HG03108 (cell line): Measurements from ENCODE around the gene TXNDC15.
"Not testable (repeated sequence)": the region's sequence is repeated elsewhere in the genome, so short reads cannot be mapped to it uniquely, and the experiment has no call there.

Experiments
- ATAC-seq: cut with Tn5 transposase; IDR thresholded peaks from one replicate; pipeline ENCODE4 v1.9.1; 2021; ENCODE audit warnings: moderate library complexity; ENCODE audit not compliant: unreplicated experiment

The TXNDC15 gene

DNA sequence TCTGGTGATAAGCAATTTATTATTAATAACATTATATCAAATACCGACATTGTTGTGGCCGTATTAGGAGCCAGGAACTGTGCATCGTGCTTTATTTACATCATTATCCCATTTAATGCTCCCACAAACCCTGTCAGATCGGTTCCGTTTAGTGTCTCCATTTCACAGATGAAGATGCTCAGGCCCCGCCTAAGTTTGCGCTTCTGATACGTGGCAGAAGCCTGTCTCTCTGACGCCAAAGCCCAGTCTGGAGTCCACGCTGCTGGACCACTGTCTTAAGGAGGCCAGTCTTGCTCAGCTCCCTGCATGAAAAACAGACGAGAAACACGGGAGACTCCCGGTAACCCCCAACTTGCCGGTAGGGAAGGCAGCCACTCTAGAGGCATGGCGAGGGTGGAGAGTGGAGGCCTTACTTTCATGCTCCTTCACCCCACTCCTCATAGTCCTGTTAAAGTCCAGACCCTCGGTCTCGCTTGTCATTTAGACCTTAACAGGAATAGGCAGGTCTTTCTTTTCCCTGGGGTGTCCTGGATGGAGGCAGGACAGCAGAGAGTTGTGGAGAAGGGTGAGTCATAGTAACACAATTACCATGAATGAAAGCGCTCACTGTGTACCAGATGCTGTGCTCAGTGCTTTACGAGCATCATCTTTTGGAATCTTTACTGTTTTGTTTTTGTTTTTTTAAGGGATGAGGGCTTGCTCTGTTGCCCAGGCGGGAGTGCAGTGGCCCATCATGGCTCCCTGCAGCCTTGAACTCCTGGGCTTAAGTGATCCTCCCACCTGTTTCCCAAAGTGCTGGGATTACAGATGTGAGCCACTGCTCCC is 872 bp downstream of the TXNDC15 start:
- peak; percentile 28 for ATAC-seq

DNA sequence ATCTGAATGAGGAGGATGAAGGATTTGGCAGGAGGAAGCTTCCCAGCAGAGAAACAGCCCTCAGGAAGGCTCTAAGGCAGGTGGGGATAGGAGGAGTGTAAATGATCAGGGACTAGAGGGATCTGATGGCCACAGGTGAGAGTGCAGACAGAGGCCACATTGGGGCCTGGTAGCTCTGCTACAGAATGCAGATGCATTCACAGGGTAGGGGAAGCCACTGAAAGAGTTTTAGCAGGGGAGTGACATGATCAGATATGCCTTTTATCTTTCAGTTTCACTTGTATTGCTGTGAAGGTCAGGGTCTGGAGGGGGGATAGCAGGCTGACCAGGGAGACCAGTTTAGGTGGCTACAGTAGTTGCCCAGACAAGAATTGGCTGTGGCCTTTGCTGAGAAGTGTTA is 3.0 kb downstream of the TXNDC15 start:
- no peak for ATAC-seq

DNA sequence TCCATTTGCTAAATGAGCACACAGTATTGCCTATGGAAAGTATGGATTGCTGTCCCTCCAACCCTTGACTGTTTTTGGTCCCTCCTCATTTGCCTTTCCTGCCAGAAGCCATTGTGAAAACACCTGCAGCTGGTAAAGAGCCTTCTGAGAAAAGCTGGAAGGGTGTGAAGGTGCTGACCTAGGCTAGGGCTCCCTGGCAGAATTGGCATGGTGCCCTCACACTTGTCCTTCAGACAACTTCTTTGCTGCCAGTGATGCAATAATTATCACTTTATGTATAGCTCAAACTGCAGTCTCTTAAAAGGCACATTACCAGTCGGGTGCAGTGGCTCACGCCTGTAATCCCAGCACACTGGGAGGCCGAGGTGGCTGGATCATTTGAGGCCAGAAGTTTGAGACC is 4.2 kb downstream of the TXNDC15 start:
- no peak for ATAC-seq

DNA sequence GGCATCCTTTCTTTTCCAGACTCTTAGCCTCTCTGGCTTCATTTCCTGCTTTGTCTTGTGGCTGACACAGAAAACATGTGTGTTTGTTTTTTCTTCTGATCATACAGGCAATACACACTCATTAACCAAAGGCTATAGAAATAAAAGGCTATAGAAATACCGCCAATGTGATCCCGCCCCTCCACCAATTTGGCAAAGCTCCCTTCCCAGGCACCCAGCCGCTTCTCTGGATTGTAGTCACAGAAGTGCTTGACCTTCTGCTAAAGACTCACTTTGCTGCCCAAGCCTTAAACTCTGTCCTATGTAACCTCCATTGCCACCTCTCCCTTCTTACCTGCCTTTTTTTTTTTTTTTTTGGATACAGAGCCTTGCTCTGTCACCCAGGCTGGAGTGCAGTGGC is 5.3 kb downstream of the TXNDC15 start:
- no peak for ATAC-seq

DNA sequence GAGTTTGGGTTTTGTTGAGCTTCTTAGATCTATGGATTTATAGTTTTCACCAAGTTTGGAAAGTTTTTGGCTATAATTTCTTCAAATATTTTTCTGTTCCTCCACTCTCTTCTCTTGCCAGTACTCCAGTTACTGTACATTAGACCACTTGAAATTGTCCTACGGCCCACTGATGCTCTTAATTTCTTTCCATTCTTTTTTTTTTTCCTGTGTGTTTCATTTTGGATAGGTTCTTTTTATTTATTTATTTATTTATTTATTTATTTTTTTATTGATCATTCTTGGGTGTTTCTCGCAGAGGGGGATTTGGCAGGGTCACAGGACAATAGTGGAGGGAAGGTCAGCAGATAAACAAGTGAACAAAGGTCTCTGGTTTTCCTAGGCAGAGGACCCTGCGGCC is 6.8 kb downstream of the TXNDC15 start:
- not testable (repeated sequence) for ATAC-seq

DNA sequence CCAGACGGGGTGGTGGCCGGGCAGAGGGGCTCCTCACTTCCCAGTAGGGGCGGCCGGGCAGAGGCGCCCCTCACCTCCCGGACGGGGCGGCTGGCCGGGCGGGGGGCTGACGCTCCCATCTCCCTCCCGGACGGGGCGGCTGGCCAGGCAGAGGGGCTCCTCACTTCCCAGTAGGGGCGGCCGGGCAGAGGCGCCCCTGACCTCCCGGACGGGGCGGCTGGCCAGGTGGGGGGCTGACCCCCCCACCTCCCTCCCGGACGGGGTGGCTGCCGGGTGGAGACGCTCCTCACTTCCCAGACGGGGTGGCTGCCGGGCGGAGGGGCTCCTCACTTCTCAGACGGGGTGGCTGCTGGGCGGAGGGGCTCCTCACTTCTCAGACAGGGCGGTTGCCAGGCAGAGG is 7.5 kb downstream of the TXNDC15 start:
- ATAC-seq: not testable (repeated sequence)

DNA sequence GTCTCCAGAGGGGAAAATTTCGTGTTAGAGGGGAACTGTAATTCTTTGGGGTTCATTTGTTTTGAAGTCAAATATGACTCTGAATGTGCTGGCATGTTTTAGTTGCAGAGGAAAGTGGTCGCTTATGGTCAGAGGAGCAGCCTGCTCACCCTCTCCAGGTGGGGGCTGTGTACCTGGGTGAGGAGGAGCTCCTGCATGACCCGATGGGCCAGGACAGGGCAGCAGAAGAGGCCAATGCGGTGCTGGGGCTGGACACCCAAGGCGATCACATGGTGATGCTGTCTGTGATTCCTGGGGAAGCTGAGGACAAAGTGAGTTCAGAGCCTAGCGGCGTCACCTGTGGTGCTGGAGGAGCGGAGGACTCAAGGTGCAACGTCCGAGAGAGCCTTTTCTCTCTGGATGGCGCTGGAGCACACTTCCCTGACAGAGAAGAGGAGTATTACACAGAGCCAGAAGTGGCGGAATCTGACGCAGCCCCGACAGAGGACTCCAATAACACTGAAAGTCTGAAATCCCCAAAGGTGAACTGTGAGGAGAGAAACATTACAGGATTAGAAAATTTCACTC is 13.5 kb downstream of the TXNDC15 start:
- ATAC-seq: no peak

DNA sequence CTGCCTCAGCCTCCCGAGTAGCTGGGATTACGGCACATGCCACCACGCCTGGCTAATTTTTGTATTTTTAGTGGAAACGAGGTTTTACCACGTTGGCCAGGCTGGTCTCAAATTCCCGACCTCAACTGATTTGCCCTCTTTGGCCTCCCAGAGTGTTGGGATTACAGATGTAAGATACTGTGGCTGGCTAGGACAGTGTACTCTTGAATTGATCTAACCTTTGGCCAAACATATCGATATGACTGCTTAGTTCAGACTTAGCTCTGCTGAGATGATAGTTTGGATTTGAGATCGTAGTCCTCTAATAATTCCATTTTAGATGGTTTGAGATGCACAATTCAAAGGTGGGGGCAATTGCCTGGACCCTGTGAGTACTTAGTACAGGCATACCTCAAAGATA is 15.2 kb downstream of the TXNDC15 start:
- ATAC-seq: no peak

DNA sequence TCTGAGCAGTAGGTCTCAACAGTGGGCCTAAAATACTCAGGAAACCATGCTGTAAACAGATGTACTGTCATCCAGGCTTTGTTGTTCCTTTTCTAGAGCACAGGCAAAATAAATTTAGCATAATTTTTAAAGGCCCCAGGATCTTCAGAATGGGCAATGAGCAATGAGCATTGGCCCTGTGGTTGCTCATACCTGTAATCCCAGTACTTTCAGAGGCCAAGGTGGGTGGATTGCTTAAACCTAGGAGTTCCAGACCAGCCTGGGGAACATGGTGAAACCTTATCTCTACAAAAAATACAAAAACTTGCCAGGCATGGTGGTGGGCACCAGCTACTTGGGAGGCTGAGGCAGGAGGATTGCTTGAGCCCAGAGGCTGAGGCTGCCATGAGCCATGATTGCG is 17.3 kb downstream of the TXNDC15 start:
- ATAC-seq: no peak

DNA sequence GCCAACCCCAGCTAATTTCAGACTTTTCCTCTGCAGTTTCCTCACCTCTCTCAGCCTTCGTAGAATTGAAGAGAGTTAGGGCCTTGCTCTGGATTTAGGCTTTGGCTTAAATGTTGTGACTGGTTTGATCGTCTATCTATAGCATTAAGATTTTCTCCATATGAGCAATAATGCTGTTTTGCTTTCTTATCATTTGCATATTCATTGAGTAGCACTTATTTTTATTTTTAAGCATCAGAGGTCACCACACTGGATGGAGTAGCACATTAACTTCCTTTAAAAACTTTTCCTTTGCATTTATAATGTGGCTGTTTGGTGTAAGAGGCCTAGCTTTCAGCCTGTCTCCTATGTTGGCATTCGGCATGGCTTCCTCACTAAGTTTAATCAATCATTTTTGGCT is 18.1 kb downstream of the TXNDC15 start:
- ATAC-seq: no peak

DNA sequence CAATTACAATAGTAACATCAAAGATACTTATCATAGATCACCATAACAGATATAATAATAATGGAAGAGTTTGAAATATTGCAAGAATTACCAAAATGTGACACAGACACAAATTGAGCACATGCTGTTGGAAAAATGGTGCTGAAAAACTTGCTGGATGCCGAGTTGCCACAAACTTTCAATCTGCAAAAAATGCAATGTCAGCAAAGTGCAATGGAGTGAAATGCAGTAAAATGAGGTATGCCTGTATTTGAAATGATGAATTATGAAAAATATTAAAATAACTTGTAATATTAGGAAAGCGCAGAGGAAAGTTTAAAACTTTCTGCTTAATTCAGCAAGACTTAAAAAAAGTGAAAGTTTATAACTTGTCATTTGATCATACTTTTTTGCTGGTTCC is 18.8 kb downstream of the TXNDC15 start:
- ATAC-seq: no peak

DNA sequence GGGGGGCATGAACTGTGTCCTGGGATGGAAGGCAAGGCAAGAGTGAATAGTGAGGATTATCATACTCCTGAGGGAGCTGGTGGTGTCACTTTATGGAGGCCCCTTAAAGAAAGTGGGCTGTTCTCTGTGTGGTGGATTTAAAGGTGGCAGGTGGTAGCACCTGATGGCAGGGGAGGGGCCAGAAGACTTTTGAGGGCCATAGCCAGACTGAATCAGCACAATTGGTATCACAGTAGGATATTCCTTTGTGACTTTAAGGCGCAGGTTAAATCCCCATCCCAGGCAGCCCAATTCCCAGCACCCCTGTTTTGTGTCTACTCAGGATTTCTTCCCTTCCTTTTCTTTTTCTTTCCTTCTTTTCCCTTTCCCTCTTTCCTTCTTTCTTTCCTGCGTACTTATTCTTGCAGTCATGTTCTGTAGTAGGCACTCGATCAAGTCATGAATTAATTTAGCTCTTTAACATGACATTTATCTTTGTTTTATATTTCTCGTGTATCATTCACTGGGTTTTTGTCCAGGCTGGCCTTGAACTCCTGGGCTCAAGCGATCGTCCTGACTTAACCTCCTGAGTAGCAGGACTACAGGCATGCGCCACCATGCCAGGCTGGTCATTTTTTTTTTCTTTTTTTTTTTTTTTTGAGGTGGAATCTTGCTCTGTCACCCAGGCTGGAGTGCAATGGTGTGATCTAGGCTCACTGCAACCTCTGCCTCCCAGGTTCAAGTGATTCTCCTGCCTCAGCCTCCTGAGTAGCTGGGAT is 19.8 kb downstream of the TXNDC15 start:
- ATAC-seq: no peak

DNA sequence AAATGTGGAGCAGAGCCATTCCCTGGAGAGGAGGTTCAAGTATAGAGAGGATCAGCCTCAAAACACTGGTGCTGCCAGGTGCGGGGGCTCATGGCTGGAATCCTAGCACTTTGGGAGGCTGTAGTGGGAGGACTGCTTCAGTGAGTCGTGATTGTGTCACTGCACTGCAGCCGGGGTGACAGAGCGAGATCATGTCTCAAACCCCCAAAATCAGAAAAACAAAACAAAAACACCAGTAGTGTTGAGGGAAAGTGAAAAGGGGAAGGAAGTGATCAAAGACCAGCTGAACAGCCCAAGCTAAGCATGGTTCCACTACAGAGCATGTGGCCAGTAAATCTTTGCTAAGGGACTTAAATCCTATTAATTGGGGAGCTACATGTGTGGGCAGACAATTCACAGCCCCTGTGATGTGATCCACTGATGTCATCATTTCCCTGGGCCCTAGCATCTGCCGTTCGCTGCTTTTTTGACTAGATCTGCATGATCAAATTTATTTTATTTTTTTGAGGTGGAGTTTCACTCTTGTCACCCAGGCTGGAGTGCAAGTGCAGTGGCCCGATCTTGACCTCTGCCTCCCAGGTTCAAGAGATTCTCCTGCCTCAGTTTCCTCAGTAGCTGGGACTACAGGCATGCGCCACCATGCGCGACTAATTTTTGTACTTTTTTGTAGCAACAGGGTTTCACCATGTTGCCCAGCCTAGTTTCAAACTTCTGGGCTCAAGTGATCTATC is 28.1 kb downstream of the TXNDC15 start:
- no peak for ATAC-seq

DNA sequence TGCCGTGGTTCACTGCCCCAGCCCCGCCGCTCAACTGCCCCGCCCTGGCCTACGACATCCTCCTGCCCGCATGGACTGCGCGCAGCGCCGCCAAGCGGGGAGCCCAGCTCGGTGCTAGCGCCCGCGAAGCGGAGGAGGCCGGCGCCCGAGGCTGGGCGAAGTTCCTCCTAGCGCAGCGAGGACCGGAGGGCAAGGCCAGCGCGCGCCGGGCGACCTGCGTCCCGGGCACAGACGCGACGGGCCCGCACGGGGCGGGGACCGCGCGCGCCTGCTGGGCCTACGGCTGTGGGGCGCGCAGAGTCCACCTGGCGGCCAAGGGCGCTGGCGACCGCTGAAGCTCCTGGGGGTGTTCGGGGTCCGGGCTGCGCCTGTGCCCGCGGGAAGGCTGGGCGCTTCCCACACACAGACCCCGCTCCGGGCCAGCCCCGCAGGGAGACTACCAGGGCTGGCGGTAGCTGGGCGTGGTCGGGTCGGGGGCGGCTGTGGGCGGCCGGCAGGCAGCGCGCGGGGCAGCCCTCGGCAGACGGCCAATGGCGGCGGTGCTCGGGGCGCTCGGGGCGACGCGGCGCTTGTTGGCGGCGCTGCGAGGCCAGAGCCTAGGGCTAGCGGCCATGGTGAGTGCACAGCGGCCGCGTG is 30.6 kb downstream of the TXNDC15 start, which contains the start of gene PCBD2:
PCBD2 (plus strand) TSS at position 522 of the 636 bp plus-strand sequence; CDS start at position 531, 9 bp downstream.
- ATAC-seq: peak; percentile 78

DNA sequence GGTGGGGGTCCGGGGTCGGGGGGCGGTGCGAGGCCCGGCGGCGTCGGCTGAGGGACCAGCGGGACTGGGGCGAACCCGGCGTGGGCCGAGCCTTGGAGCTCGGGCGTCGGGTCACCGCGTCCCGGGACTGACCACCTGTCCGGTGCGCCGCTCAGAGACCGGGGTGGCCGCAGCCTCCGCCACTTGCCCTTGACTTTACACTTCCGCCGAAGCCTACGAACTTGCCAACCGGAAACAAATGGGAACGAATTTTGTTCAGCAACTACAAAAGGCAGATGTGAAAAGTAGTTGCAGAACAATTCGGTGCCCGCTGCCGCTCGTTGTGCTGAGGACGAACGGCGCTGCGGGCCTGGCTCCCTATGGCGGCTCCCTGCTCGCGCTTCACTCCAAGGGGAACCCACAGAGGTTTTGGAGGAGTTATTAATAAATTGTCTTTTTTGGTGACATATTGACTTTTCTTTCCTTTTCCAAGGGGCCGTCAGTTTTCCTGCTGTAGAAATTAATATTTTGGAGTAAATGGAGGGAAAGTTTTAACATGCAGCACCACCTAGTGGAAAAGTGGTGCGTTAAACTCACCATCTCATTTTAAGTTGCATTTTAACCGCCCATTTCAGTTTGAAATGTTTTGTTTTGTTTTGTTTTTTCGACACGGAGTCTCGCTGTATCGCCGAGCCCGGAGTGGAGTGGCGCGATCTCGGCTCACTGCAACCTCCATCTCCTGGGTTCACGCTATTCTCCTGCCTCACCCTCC is 31.2 kb downstream of the TXNDC15 start:
- ATAC-seq: peak; percentile 23

DNA sequence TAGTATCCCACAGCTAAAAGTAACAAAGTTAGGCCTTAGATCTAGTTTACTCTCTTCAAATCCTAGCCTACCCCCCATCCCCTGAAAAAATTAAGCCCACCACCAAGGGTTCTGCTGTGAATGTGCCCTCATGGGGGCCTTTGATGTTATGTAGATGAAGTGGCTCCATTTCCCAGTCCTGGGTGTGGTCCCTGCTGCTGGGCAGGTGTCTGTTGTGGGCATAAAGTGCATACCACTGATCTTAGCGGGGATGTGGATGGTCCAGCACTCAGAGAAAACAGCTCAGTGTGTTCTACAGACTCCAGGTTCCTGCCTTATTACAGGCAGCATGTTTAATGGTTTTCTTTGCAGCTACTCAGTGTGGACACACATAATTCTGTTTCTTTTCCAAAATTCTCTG is 32.6 kb downstream of the TXNDC15 start:
- ATAC-seq: no peak

DNA sequence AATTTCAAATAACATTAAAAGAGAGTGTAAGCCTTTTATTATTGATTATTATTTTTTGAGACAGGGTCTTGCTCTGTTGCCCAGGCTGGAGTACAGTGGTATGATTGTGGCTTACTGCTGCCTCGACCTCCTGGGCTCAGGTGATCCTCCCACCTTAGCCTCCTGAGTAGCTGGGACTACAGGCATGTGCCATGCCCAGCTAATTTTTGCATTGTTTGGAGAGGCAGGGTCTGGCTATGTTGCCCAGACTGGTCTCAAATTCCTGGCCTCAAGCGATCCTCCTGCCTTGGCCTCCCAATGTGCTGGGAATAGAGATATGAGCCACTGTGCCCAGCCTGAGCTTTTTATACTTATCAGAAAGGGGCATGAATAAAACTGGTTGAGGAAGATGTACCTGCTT is 36.6 kb downstream of the TXNDC15 start:
- ATAC-seq: not testable (repeated sequence)

DNA sequence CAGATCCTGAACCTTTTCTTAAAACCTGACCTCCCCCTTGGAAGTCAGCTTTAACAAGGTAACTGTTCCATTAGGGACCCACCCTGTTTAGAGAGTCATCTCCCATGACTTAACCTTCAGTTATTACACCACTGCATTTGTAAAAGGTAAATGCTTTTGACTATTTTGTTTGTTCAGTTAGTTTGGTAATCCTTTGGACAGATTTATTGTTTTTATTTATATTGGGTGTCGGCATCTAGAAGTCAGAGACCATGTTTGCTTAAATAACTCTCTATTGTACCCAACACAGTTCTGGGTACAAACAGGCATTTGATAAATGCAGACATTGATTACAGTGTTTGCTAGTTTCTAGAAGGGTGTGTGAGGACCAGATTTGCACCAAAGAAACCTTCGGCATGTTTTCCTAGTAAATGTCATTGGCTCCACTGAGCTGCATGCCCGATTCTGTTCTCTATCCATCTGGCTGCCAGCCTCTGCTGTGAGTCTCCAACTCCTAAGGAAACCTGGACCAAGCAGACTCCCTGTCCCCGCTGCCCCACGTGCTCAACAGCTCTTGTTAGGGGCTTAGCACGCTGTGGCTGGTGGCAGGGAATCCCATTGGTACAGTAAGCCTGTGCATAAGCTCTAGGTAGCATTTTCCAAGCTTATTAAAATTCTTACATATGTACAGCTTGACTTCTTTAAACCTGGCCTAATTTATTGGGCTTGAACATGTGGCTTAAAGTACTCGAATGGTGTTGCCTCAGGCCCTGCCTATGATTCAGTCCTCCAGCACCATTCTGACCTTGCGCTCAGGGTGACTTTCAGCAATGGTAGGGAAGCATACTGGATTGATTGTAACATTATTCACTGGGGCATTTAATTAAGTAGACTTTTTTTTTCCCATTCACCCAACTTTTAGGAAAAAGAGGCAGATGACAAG is 37.4 kb downstream of the TXNDC15 start:
- ATAC-seq: no peak

DNA sequence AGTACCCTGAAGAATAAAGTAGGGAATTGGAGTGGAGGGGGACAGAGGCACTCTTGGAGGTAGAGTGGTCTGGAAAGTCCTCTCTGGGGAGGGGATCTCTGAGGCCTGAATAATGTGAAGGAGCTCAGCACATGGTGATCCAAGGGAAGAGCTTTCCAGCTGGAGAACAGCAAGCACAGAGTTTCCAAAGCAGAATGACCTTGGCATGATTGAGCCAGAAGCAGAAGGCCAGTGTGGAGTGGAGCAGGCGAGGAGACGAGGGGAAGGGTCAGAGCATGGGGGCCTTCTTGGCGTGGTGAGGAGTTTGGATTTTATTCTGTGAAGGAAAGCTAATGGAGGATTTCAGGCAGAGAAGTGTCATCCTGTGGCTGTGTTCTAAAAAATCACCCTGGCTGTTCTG is 39.1 kb downstream of the TXNDC15 start:
- ATAC-seq: no peak
